ENCODE measurements around the gene CTBP2. TPM values are rescaled to one million over a fixed set of nuclear protein-coding genes. Genes with fewer than 3 reads are reported as not detected.

The CTBP2 gene
- total RNA-seq, 2 donors from 2014 or later = 106 to 172 TPM

DNA sequence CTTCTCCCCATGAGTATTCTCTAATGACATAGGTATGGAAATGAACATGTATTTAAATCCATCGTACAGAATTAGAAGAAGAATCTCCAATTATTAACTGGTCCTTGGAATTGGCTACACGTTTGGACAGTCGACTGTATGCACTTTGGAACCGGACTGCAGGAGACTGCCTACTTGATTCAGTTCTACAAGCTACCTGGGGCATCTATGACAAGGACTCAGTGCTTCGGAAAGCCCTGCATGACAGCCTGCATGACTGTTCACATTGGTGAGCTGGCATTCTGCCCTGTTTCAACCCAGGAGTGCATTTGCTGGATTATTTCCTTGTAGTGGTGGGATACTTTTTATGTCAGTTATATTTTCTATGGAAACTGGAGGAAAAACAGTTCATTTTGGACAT is 186.2 kb downstream of the CTBP2 start:
- Histone ChIP-seq H3K9ac (ENCODE audit: low read depth in 2 of 2, low read length in 2 of 2) (no peak overlapping the region), H3K36me3 (no peaks in the 10 kb centered on the region), H3K9me3 (no peaks in the 10 kb centered on the region), H3K27me3 (no peaks in the 10 kb centered on the region), H3K4me3 (no peak overlapping the region), H3K4me1 (no peaks in the 10 kb centered on the region), H3K27ac (no peak overlapping the region)
- intact Hi-C loops (cut with DNase I) = no loop called here
- no peak for DNase-seq
- TF ChIP-seq, protein P1, sequence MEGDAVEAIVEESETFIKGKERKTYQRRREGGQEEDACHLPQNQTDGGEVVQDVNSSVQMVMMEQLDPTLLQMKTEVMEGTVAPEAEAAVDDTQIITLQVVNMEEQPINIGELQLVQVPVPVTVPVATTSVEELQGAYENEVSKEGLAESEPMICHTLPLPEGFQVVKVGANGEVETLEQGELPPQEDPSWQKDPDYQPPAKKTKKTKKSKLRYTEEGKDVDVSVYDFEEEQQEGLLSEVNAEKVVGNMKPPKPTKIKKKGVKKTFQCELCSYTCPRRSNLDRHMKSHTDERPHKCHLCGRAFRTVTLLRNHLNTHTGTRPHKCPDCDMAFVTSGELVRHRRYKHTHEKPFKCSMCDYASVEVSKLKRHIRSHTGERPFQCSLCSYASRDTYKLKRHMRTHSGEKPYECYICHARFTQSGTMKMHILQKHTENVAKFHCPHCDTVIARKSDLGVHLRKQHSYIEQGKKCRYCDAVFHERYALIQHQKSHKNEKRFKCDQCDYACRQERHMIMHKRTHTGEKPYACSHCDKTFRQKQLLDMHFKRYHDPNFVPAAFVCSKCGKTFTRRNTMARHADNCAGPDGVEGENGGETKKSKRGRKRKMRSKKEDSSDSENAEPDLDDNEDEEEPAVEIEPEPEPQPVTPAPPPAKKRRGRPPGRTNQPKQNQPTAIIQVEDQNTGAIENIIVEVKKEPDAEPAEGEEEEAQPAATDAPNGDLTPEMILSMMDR (IDR thresholded peaks at IDR 0.05) = no peak

DNA sequence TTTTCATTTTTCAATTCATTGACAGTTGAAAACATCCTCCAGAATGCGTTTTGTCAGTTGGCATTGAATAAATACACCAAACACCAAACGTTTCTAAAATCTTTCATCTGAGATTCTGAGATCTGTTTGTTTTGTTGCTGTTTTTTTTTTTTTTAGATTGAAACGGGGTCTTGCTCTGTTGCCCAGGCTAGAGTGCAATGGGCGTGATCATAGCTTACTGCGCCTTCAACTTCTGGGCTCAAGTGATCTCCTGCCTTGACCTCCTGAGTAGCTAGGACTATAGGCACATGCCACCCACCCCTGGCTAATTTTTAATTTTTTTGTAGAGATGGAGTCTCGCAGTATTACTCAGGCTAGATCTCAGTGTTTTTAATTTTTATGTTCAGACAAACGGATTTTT is 187.7 kb downstream of the CTBP2 start:
- no peaks in the 10 kb centered on the region for H3K9me3 ChIP-seq
- no peaks in the 10 kb centered on the region for H3K4me1 ChIP-seq
- TF ChIP-seq, protein P1 (IDR thresholded peaks at IDR 0.05) = no peak
- H3K36me3 ChIP-seq = no peaks in the 10 kb centered on the region
- no peak overlapping the region for H3K9ac ChIP-seq (ENCODE audit: low read depth in 2 of 2, low read length in 2 of 2)
- no peak overlapping the region for H3K4me3 ChIP-seq
- H3K27ac ChIP-seq = no peak overlapping the region
- H3K27me3 ChIP-seq = no peaks in the 10 kb centered on the region
- intact Hi-C loops (cut with DNase I) = no loop called here
- DNase-seq = no peak

DNA sequence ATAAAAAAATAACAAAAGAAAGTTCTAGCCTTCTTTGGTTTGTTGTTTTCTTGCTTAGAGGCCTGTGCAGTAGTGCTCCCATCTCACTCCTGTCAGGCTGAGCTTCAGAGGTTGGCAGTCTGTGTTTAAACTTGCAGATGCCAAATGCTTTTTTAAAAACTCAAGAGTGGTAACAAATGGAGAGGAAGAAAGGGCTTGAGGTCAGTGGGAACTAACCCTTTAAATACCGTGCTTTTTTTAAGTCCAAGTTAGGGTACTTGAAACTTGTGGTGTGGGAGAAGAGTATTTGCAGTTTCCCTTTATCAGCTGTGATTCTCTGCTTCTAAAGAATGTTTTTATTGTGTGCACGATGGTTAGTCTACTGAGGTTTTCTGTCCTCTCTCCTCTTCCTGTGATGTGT is 189.1 kb downstream of the CTBP2 start:
- Histone ChIP-seq H3K27ac (no peak overlapping the region), H3K36me3 (peaks cover 8% of the 10 kb centered on the region), H3K9ac (ENCODE audit: low read depth in 2 of 2, low read length in 2 of 2) (no peak overlapping the region), H3K4me3 (no peak overlapping the region), H3K9me3 (no peaks in the 10 kb centered on the region), H3K27me3 (no peaks in the 10 kb centered on the region), H3K4me1 (no peaks in the 10 kb centered on the region)
- DNase-seq = no peak
- intact Hi-C loops (cut with DNase I) = no loop called here
- TF ChIP-seq, protein P1 (IDR thresholded peaks at IDR 0.05) = no peak

DNA sequence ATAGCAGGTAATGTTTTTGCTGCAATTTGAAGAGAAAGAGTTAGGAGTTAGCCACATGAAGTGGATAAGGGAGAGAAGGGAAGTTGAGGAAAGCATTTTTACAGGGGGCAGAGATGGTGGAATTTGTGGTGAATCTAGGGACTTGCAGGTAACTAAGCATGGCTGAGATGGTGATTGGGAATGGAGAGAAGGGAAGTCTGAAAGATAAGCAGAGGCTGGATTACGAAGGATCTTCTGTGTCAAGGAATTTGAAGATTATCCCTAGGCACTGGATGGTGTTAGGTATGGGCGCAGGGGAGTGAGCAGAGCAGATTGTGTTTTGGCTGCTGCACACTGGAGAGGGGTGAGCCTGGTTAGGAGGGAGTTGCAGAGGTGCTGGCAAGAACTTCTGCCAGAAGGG is 193.1 kb downstream of the CTBP2 start:
- intact Hi-C loops (cut with DNase I) = no loop called here
- H3K27me3 ChIP-seq = no peaks in the 10 kb centered on the region
- DNase-seq = no peak
- no peak overlapping the region for H3K4me3 ChIP-seq
- no peaks in the 10 kb centered on the region for H3K4me1 ChIP-seq
- no peaks in the 10 kb centered on the region for H3K9me3 ChIP-seq
- H3K36me3 ChIP-seq = peaks cover 8% of the 10 kb centered on the region
- TF ChIP-seq, protein P1 (IDR thresholded peaks at IDR 0.05) = no peak
- H3K27ac ChIP-seq = no peak overlapping the region
- no peak overlapping the region for H3K9ac ChIP-seq (ENCODE audit: low read depth in 2 of 2, low read length in 2 of 2)

DNA sequence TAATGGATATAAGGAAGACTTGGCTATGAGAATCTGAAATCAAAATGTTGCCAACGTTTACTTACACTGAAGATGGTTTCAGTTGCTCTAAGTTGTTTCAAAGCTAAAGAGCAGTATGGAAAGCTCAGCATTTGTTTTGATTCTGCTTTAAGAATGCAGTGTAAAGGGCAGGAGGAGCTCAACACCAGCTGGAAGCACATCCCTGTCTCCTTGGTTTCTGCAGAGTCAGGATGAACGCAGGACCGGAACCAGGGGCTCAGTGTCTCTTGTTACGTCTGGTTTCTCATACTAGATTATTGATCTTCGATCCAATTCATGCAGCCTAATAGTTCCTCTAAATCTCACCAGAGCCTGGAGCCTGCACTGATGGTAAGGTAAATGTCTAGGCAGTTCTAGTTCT is 194.4 kb downstream of the CTBP2 start:
- H3K4me1 ChIP-seq = no peaks in the 10 kb centered on the region
- H3K9me3 ChIP-seq = no peaks in the 10 kb centered on the region
- intact Hi-C loops (cut with DNase I) = no loop called here
- H3K27ac ChIP-seq = no peak overlapping the region
- H3K4me3 ChIP-seq = no peak overlapping the region
- no peak overlapping the region for H3K9ac ChIP-seq (ENCODE audit: low read depth in 2 of 2, low read length in 2 of 2)
- peaks cover 8% of the 10 kb centered on the region for H3K36me3 ChIP-seq
- TF ChIP-seq, protein P1 (IDR thresholded peaks at IDR 0.05) = no peak
- no peaks in the 10 kb centered on the region for H3K27me3 ChIP-seq
- no peak for DNase-seq
